HG03108 (cell line): ENCODE data around the gene FOCAD.

Source experiments
- ATAC-seq: cut with Tn5 transposase; IDR thresholded peaks from one replicate; pipeline ENCODE4 v1.9.1; 2021; ENCODE audit warnings: moderate library complexity; ENCODE audit not compliant: unreplicated experiment

Gene FOCAD

GRCh38 chr9:20729523-20729922 is 45.5 kb downstream of the FOCAD start:
- ATAC-seq: no peak

GRCh38 chr9:20732118-20732517 is 48.1 kb downstream of the FOCAD start:
- no peak for ATAC-seq

- no peak for ATAC-seq
These were observed 50.2 kb downstream of the FOCAD start for GRCh38 chr9:20734275-20734674.

GRCh38 chr9:20740304-20740703 is 56.2 kb downstream of the FOCAD start:
- ATAC-seq: no peak

- no peak for ATAC-seq
These were observed 57.0 kb downstream of the FOCAD start for GRCh38 chr9:20740929-20741582.

- no peak for ATAC-seq
These were observed 58.8 kb downstream of the FOCAD start for GRCh38 chr9:20742833-20743232.

GRCh38 chr9:20744036-20744630 is 60.1 kb downstream of the FOCAD start:
- ATAC-seq: no peak

GRCh38 chr9:20746967-20747366 is 62.9 kb downstream of the FOCAD start:
- ATAC-seq: no peak

GRCh38 chr9:20749496-20750198 is 65.6 kb downstream of the FOCAD start:
- ATAC-seq: no peak

- no peak for ATAC-seq
These were observed 69.7 kb downstream of the FOCAD start for GRCh38 chr9:20753761-20754160.

- ATAC-seq: no peak
These were observed 70.5 kb downstream of the FOCAD start for GRCh38 chr9:20754556-20754955.

GRCh38 chr9:20760246-20760891 is 76.3 kb downstream of the FOCAD start:
- ATAC-seq: no peak

- no peak for ATAC-seq
These were observed 86.9 kb downstream of the FOCAD start for GRCh38 chr9:20770947-20771346.

GRCh38 chr9:20771729-20772128 is 87.7 kb downstream of the FOCAD start:
- ATAC-seq: no peak

GRCh38 chr9:20775683-20776082 is 91.6 kb downstream of the FOCAD start:
- no peak for ATAC-seq

- ATAC-seq: no peak
These were observed 97.0 kb downstream of the FOCAD start for GRCh38 chr9:20781092-20781491.

GRCh38 chr9:20782289-20782688 is 98.2 kb downstream of the FOCAD start:
- no peak for ATAC-seq

GRCh38 chr9:20783057-20784038 is 99.3 kb downstream of the FOCAD start:
- no peak for ATAC-seq

- no peak for ATAC-seq
These were observed 100.1 kb downstream of the FOCAD start for GRCh38 chr9:20784196-20784595.

GRCh38 chr9:20786807-20787206 is 102.7 kb downstream of the FOCAD start:
- no peak for ATAC-seq
